ENCODE data around the gene DNM2.

GRCh38 chr19:10868872-10869547 lies 151.1 kb downstream of the DNM2 start:
- TF ChIP-seq CTCF (IDR thresholded peaks at IDR 0.05; ENCODE audit: insufficient read depth, low read length) (no peak), POLR2AphosphoS5 (IDR thresholded peaks at IDR 0.05; ENCODE audit: low read depth) (no peak), REST (IDR thresholded peaks at IDR 0.05; ENCODE audit: insufficient replicate concordance, low read depth) (no peak)
